Measurements from ENCODE around the gene CLEC3B. TPM values are rescaled to one million over a fixed set of nuclear protein-coding genes. Genes with fewer than 3 reads are reported as not detected.
A peak's percentile ranks its signal among the peaks of the same experiment; 100 is the strongest.

CLEC3B gene
- total and polyA plus RNA-seq, 4 donors: 33.1 to 167 (median 90.3) TPM

DNA sequence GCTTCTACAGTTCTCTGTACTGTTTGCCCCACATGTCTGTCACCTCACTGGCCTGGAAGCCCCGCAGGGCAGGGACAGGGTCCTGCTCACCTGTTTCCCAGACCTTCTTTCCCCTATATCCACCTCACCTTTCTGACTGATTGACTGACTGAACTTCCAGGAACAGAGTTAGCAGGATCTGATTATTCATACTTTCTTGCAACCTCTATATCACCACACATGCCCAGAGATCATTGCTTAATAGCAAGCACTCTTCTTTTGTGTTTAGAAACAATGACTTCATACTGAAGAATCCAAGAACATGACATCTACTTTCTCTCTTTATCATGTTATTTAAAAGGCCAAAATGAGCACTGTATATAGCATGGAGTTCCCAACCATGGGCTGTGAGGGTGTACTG is 18.0 kb upstream of the CLEC3B start:
- ATAC-seq (ENCODE audit: insufficient read depth, low FRiP score) (no peak), DNase-seq (no peak)
- no peaks in the 10 kb centered on the region for H3K9me3 ChIP-seq (ENCODE audit: control insufficient read depth in 4 of 4, insufficient read depth in 3 of 4, low read length in 3 of 4)
- peaks cover 6 to 31% (median 21%) of the 10 kb centered on the region in 4 donors for H3K36me3 ChIP-seq (ENCODE audit: control insufficient read depth in 4 of 4, insufficient read depth in 4 of 4, low read length in 4 of 4)
- TF ChIP-seq, protein P1, sequence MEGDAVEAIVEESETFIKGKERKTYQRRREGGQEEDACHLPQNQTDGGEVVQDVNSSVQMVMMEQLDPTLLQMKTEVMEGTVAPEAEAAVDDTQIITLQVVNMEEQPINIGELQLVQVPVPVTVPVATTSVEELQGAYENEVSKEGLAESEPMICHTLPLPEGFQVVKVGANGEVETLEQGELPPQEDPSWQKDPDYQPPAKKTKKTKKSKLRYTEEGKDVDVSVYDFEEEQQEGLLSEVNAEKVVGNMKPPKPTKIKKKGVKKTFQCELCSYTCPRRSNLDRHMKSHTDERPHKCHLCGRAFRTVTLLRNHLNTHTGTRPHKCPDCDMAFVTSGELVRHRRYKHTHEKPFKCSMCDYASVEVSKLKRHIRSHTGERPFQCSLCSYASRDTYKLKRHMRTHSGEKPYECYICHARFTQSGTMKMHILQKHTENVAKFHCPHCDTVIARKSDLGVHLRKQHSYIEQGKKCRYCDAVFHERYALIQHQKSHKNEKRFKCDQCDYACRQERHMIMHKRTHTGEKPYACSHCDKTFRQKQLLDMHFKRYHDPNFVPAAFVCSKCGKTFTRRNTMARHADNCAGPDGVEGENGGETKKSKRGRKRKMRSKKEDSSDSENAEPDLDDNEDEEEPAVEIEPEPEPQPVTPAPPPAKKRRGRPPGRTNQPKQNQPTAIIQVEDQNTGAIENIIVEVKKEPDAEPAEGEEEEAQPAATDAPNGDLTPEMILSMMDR (IDR thresholded peaks at IDR 0.05; ENCODE audit: control extremely low read depth, extremely low read depth): no peak
- H3K27ac ChIP-seq (ENCODE audit: low read depth in 1 of 2, low read length in 1 of 2): no peak overlapping the region
- WGBS, 2 donors: 94 to 98% methylated on average over 1 of the region's 1 CpG
- H3K4me3 ChIP-seq: no peak overlapping the region
- no peaks in the 10 kb centered on the region for H3K27me3 ChIP-seq (ENCODE audit: control insufficient read depth in 3 of 3, insufficient read depth in 3 of 3, low read length in 2 of 3)
- peaks cover 16 to 30% (median 25%) of the 10 kb centered on the region in 5 donors for H3K4me1 ChIP-seq (ENCODE audit: control insufficient read depth in 5 of 5, insufficient read depth in 5 of 5, low read length in 5 of 5)
- no peak overlapping the region for H3K9ac ChIP-seq (ENCODE audit: insufficient read depth in 1 of 2, low read length in 2 of 2)

DNA sequence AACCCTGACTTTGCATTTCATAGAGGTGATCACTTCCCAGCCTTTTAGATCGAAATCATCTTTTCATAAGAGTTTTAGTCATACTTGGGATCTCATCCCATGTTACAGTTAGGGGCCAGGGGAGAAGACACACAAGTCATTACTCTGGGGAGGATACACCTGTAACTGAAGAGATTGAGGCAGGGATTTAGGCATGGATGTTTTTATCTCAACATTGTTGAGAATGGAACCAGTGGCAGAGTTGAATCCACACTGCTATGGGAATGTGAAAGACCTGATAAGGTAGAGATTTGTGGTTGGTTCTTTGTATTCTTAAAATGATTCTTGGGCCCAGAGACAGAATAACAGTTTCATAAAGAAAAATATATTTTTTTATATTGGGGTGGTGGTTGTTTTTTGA is 16.2 kb upstream of the CLEC3B start:
- TF ChIP-seq, protein P1 (IDR thresholded peaks at IDR 0.05; ENCODE audit: control extremely low read depth, extremely low read depth): no peak
- no peak for ATAC-seq (ENCODE audit: insufficient read depth, low FRiP score)

DNA sequence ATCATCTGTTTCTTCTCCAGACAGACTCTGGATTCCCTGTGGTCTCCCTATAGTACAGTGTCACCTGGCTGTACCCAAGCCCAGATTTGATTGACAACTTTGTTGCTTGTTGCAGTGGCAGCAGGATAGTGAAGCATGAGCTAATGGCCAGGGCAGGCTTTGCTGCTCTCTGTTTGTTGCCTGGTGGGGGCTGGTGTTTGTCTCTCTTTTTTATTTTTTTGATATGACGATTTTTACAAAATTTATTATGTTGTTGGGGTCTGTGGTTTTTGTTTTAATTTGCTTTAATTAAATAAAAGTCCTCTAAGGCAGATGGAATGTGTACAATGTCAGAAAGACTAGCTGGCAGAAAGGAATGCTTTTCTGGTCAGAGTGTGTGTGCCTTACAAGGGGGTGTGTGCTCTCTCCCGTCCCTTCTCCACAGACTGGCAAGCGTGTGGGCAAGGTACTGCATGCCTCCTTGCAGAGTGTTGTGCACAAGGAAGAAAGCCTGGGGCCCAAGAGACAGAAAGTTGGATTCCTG is 15.2 kb upstream of the CLEC3B start:
- no peak overlapping the region for H3K4me3 ChIP-seq
- H3K4me1 ChIP-seq (ENCODE audit: control insufficient read depth in 5 of 5, insufficient read depth in 5 of 5, low read length in 5 of 5): peaks cover 19 to 34% (median 28%) of the 10 kb centered on the region in 5 donors
- H3K27ac ChIP-seq (ENCODE audit: low read depth in 1 of 2, low read length in 1 of 2): peak overlapping the region; percentile 79 to 83
- H3K9me3 ChIP-seq (ENCODE audit: control insufficient read depth in 4 of 4, insufficient read depth in 3 of 4, low read length in 3 of 4): no peaks in the 10 kb centered on the region
- H3K27me3 ChIP-seq (ENCODE audit: control insufficient read depth in 3 of 3, insufficient read depth in 3 of 3, low read length in 2 of 3): no peaks in the 10 kb centered on the region
- peak in 2 of 3 donors; percentile 49 to 59 for DNase-seq
- peaks cover 0 to 16% (median 10%) of the 10 kb centered on the region in 4 donors for H3K36me3 ChIP-seq (ENCODE audit: control insufficient read depth in 4 of 4, insufficient read depth in 4 of 4, low read length in 4 of 4)
- TF ChIP-seq, protein P1 (IDR thresholded peaks at IDR 0.05; ENCODE audit: control extremely low read depth, extremely low read depth): no peak
- WGBS, 2 donors: 41 to 56% methylated on average over 3 of the region's 3 CpGs
- H3K9ac ChIP-seq (ENCODE audit: insufficient read depth in 1 of 2, low read length in 2 of 2): peak overlapping the region in 1 of 2 donors; percentile 69
- ATAC-seq (ENCODE audit: insufficient read depth, low FRiP score): peak; percentile 50

More for the DNA sequence above, 16.2 kb upstream of the CLEC3B start:
- Histone ChIP-seq H3K36me3 (ENCODE audit: control insufficient read depth in 4 of 4, insufficient read depth in 4 of 4, low read length in 4 of 4) (peaks cover 4 to 23% (median 14%) of the 10 kb centered on the region in 4 donors), H3K9ac (ENCODE audit: insufficient read depth in 1 of 2, low read length in 2 of 2) (no peak overlapping the region), H3K4me1 (ENCODE audit: control insufficient read depth in 5 of 5, insufficient read depth in 5 of 5, low read length in 5 of 5) (peaks cover 19 to 34% (median 28%) of the 10 kb centered on the region in 5 donors), H3K4me3 (no peak overlapping the region), H3K9me3 (ENCODE audit: control insufficient read depth in 4 of 4, insufficient read depth in 3 of 4, low read length in 3 of 4) (no peaks in the 10 kb centered on the region), H3K27me3 (ENCODE audit: control insufficient read depth in 3 of 3, insufficient read depth in 3 of 3, low read length in 2 of 3) (no peaks in the 10 kb centered on the region), H3K27ac (ENCODE audit: low read depth in 1 of 2, low read length in 1 of 2) (no peak overlapping the region)
- DNase-seq: no peak
- 96 to 97% methylated on average over 1 of the region's 1 CpG for WGBS, 2 donors
